VCaP (cell line): Measurements from ENCODE around the gene CAPZB.
A peak's percentile ranks its signal among the peaks of the same experiment; 100 is the strongest.

ENCODE experiments used
- H3K27ac ChIP-seq: fragments of 450-650 bp; 2 replicates; pipeline ENCODE4 v1.5.1; 2017
- CTCF ChIP-seq: fragments of 450-650 bp; conservative IDR thresholded peaks from 2 replicates; pipeline ENCODE4 v1.5.1; 2017; ENCODE audit warnings: mild to moderate bottlenecking, moderate library complexity

The CAPZB gene

GRCh38 chr1:19359357-19359756, 126.0 kb downstream of the CAPZB start:
- no peak for TF ChIP-seq CTCF
- no peak overlapping the region for H3K27ac ChIP-seq

- TF ChIP-seq CTCF: no peak
Measured at GRCh38 chr1:19358710-19359109, 126.6 kb downstream of the CAPZB start.

GRCh38 chr1:19357299-19357986, 127.9 kb downstream of the CAPZB start:
- no peak overlapping the region for H3K27ac ChIP-seq
- no peak for TF ChIP-seq CTCF

More at GRCh38 chr1:19358710-19359109, 126.6 kb downstream of the CAPZB start:
- H3K27ac ChIP-seq: no peak overlapping the region

- no peak for TF ChIP-seq CTCF
- peak overlapping the region; percentile 88 for H3K27ac ChIP-seq
Measured at GRCh38 chr1:19356266-19356665, 129.1 kb downstream of the CAPZB start.

GRCh38 chr1:19354531-19354981, 130.8 kb downstream of the CAPZB start:
- no peak for TF ChIP-seq CTCF
- H3K27ac ChIP-seq: peak overlapping the region; percentile 88

GRCh38 chr1:19353596-19353995, 131.7 kb downstream of the CAPZB start:
- peak overlapping the region; percentile 88 for H3K27ac ChIP-seq
- no peak for TF ChIP-seq CTCF

- no peak for TF ChIP-seq CTCF
- peak overlapping the region; percentile 88 for H3K27ac ChIP-seq
Measured at GRCh38 chr1:19352839-19353238, 132.5 kb downstream of the CAPZB start.
